IPS-NIHi7 (cell line): ENCODE results near the gene SDE2.
"Not testable (repeated sequence)": the region's sequence is repeated elsewhere in the genome, so short reads cannot be mapped to it uniquely, and the experiment has no call there.

ENCODE experiments used
- DNase-seq: peaks from one replicate; pipeline ENCODE4 v3.0.0; 2012; ENCODE audit warnings: mixed read lengths; ENCODE audit errors: extremely low spot score

Gene SDE2

DNA sequence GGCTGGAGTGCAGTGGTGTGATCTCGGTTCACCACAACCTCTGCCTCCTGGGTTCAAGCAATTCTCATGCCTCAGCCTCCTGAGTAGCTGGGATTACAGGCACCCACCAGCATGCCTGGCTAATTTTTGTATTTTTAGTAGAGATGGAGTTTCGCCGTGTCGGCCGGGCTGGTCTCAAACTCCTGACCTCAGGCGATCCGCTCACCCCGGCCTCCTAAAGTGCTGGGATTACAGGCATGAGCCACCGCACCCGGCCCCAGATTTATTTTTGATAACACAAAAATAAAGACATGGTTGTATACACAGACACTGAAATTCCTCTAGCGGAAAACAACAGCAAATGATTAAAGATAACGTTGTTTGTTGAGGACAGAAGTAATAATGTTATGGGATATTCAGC is 24.0 kb downstream of the SDE2 start:
- DNase-seq = not testable (repeated sequence)

- no peak for DNase-seq
These were observed 24.7 kb downstream of the SDE2 start for GRCh38 chr1:225974454-225974853.

- no peak for DNase-seq
These were observed 26.0 kb downstream of the SDE2 start for GRCh38 chr1:225973158-225973557.

GRCh38 chr1:225972344-225973152 is 26.6 kb downstream of the SDE2 start:
- DNase-seq = no peak

DNA sequence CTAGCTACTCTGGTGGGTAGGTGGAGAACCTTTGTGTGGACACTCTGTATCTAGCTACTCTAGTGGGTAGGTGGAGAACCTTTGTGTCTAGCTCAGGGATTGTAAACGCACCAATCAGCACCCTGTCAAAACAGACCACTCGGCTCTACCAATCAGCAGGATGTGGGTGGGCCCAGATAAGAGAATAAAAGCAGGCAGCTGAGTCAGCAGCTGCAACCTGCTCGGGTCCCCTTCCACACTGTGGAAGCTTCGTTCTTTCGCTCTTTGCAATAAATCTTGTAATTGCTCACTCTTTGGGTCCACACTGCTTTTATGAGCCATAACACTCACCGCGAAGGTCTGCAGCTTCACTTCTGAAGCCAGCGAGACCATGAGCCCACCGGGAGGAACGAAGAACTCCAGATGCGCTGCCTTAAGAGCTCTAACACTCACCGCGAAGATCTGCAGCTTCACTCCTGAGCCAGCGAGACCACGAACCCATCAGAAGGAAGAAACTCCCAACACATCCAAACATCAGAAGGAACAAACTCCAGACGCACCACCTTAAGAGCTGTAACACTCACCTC is 28.5 kb downstream of the SDE2 start:
- DNase-seq = not testable (repeated sequence)

GRCh38 chr1:225969751-225970150 is 29.4 kb downstream of the SDE2 start:
- DNase-seq = not testable (repeated sequence)

DNA sequence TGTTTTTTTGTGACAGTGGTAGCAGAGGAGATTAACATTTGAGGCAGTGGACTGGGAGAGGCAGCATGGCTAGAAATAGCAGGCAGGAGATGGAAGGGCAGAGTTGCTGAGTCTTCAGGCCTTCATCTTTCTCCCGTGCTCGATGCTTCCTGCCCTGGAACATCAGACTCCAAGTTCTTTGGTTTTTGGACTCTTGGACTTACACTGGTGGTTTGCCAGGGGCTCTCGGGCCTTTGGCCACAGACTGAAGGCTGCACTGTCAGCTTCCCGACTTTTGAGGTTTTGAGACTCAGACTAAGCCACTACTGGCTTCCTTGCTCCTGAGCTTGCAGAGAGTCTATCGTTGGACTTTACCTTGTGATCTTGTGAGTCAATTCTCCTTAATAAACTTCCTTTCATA is 33.9 kb downstream of the SDE2 start:
- no peak for DNase-seq

DNA sequence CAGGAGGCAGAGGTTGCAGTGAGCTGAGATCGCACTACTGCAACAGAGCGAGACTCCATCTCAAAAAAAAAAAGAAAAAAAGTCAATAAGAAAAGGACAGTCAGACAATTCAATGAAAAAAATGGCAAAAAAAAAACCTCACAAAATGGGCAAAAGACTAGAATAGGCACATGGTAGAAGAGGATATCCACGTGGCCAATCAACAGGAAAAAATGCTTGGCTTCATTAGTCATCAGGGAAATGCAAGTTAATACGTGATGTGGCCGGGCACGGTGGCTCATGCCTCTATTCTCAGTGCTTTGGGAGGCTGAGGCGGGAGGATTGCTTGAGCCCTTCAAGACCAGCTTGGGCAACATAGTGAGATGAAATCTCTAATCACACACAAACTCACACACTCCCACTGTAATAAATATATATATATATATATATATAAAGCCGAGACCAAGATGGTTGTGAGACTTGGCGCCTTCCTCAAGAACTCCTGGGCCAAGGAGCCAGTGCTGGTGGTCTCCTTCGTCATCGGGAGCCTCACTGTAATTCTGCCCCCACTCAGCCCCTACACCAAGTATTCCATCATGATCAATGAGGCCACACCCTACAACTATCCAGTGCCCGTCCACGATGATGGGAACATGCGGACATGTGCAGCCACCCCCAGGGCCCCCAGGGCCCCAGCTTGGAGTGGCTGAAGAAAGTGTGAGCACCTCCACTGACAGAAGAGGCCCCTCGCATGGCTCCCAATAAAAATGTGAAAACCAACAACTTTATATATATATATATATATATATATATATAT is 35.2 kb downstream of the SDE2 start:
- DNase-seq = no peak

DNA sequence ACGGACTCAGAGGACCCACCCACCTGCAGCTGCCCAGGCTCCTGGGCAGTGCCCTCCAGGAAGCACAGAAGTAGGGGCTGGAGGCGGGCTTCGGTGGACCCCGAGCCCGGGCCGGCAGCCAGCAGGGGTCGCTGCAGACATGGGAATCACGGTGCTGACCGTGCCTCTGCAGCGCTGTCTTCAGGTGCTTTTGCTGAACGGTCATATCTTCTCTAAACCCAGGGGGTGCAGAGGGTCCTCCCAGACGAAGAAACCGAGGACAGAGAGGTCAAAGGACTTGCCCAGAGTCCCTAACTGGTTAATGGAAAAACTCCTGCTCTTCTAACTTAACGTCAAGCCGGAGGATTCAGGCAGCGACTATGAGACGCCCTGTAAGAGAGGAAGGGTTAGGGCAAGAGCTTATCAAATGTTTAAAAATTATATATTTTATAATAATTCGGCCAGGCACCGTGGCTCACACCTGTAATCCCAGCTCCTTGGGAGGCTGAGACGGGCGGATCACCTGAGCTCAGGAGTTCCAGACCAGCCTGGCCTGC is 36.6 kb downstream of the SDE2 start:
- DNase-seq = peak; percentile 92

DNA sequence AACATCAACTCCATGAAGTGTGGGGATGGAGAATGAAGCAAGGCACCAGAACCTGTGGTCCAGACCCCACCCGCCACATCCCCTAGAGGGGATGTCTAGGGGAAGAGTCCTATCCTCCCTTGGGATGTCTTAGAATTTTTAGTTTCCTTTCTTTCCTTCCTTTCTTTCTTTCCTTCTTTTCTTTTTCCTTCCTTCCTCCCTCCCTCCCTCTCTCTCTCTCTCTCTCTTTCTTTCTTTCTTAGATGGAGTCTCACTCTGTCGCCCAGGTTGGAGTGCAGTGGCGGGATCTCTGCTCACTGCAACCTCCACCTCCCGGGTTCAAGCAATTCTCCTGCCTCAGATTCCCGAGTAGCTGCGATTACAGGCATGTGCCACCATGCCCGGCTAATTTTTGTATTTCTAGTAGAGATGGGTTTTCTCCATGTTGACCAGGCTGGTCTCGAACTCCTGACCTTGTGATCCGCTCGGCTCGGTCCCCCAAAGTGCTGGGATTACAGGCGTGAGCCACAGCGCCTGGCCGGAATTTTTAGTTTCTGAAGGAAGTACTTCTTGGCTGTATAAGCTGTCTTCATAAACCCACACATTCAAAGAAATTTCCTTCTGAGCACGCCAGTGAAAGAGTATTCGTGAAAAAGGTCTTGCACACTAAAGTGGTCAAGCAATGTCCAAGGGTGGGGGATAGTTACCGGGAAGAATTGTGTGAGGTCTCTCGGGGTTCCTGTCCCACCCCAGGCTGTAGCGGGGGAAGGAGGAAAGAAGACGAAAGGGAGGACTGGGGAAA is 37.3 kb downstream of the SDE2 start:
- DNase-seq = no peak

GRCh38 chr1:225958041-225958440 is 41.1 kb downstream of the SDE2 start:
- no peak for DNase-seq

GRCh38 chr1:225954753-225955152 is 44.4 kb downstream of the SDE2 start:
- DNase-seq = no peak

DNA sequence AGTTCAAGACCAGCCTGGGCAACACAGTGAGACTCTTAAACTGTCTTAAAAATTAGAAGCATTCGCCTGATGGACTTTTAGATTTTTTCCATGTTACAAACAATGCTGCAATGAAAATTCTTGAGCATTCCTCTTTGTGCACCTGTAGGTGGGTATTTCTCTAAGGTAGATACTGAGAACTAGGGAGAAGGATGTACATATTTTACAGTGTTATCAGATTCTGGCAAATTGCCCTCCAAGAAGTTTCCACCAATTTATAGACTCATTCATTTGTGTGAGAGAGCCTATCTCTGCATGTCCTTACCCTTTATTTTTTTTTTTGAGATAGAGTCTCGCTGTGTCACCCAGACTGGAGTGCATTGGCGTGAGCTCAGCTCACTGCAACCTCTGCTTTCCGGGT is 45.8 kb downstream of the SDE2 start:
- no peak for DNase-seq

DNA sequence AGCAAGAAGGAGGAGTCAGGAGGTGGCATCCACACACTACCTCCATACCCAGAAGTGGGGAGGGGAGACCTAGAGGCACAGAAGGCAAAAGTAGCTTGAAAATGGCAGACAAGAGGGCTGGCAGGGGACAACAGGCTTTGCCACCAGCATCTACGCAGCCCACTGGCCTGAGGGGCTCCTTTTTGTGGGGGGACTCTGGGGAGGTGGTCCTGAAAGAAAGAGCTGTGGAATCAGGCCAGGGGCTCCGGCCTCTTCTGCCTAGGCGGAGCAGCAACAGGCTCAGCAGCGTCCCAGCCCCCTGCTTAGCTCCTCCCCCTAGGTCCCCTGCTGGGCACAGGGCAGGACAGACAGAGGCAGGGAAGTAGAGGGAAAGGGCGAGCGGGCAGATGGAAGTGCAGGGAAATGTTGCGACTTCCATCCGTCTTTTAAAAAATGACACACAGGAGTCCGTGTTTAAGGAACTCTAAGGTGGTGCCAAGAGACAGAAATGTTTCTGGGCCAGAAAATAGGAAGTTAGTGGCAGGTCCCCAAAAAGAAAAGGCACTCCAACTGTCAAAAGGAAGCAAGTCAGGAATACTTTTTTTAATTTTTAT is 48.1 kb downstream of the SDE2 start:
- DNase-seq = peak; percentile 86

DNA sequence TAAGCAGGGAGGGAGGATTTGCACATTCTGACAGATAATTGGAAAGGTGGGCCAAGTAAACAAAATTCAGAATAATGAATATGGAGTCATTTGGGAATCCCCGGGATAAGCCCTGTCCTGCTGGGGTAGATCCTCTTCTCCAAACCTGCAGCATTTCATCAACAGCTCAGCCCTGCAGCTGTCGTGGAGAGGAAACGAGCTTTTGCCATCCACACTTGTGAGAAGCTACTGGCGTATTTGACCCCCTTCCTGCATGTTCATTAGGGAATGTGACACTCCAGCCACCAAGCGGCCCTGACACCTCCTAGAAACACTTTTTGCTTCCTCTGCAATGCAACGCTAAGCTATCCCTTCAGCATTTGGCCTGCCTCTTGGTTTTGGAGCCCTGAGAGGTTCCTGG is 50.1 kb downstream of the SDE2 start:
- peak; percentile 18 for DNase-seq

DNA sequence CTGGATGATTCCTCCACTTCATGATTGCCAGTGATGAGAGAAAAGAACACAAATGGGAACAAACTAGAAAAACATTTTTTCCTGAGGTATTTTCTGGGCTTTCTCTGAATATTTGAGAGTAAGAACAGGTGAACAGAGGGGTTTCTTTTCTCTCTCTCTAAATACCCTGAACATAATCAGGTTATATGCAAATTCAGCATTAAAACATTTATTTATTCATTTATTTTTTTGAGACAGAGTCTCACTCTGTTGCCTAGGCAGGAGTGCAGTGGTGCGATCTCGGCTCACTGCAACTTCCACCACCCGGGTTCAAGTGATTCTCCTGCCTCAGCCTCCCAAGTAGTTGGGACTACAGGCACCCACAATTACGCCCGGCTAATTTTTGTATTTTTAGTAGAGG is 52.3 kb downstream of the SDE2 start:
- DNase-seq = no peak

GRCh38 chr1:225946082-225946620 is 53.0 kb downstream of the SDE2 start:
- DNase-seq = peak; percentile 12

DNA sequence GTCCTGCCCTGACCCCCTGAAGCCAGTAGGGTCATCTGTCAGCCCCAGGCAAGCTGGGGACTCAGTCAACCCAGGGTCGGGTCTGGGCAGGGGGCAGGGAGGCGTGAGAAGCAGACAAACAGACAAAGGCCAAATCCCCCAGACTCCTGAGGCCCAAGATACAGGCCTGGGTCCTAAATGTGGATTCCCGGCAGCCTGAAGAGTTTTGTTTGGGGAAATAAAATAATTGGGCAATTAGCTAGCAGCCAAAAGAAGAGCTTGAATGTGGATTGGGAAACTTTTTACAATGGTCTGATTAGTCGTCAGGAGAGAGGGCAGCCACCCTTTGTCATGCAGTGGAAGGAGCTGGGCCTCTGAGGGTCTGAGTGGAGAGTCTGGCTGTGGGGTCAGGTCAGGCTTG is 53.6 kb downstream of the SDE2 start:
- peak; percentile 69 for DNase-seq

GRCh38 chr1:225944951-225945350 is 54.2 kb downstream of the SDE2 start:
- DNase-seq = peak; percentile 9

DNA sequence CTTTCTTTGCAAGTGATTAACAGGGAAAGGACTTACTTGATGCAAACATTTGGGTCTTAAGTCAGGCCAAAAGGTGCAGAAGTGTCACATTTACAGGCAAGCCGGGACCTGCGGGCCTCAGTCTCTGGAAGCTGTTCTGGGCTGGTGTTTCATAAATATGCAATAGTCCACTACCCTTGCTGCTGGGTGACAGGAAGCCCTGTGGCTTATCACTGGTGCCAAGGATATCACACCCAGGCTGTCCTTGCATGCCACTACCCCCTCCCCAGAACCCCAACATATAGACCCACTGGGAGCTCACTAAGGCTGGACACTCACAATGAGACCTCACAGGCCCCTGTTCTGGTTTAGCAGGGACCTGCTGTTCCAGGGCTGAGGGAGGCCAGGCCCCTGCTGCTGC is 54.8 kb downstream of the SDE2 start:
- peak; percentile 4 for DNase-seq

- DNase-seq = no peak
These were observed 55.6 kb downstream of the SDE2 start for GRCh38 chr1:225943582-225943981.
